Esophagus squamous epithelium (tissue), 5 donors: Measurements from ENCODE around the gene COX7A2L. TPM values are rescaled to one million over a fixed set of nuclear protein-coding genes. Genes with fewer than 3 reads are reported as not detected.

Experiments used
- DNase-seq: peaks from one replicate; lab custom pipeline; 2025; lab: John Stamatoyannopoulos, UW
- H3K27ac ChIP-seq, 4 donors: fragments of 200-600 bp; sonication (generic); one replicate each; pipeline ENCODE4 v1.5.1; 2016 to 2019; ENCODE audit warnings: mild to moderate bottlenecking in 1 of 4
- H3K27me3 ChIP-seq, 4 donors: fragments of 200-600 bp; sonication (generic); 1 replicate in 3 of 4; 2 replicates in 1 of 4; pipeline versions ENCODE4 v1.5.1 to v1.6.0; 2017 to 2021; ENCODE audit warnings: antibody characterized with exemption in 1 of 4
- H3K36me3 ChIP-seq, 3 donors: fragments of 200-600 bp; sonication (generic); one replicate each; pipeline ENCODE4 v1.5.1; 2016 to 2019
- H3K4me1 ChIP-seq, 3 donors: fragments of 200-600 bp; sonication (generic); one replicate each; pipeline ENCODE4 v1.5.1; 2017 to 2019
- H3K4me3 ChIP-seq, 4 donors: fragments of 200-600 bp; sonication (generic); 1 replicate in 3 of 4; 2 replicates in 1 of 4; pipeline ENCODE4 v1.5.1; 2016 to 2019; ENCODE audit warnings: mild to moderate bottlenecking in 2 of 4, moderate library complexity in 1 of 4
- H3K9me3 ChIP-seq, 3 donors: fragments of 200-600 bp; sonication (generic); one replicate each; pipeline ENCODE4 v1.5.1; 2016 to 2019
- POLR2A ChIP-seq, 4 donors: fragments of 450-650 bp; IDR thresholded peaks; one replicate each; pipeline ENCODE4 v1.6.1; 2017; ENCODE audit warnings: antibody characterized with exemption in 4 of 4, mild to moderate bottlenecking in 4 of 4, moderate library complexity in 3 of 4
- whole genome bisulfite sequencing, 2 donors: methylation state at CpG; one replicate each; pipeline ENCODE4 v1.1.5; 2018; 5-methylcytosine and 5-hydroxymethylcytosine counted together
- intact Hi-C: fragments of 100-400 bp; cut with DNase I; formaldehyde crosslinking; loops from one replicate; pipeline ENCODE4 v1.15.0; 2022
- total RNA-seq, 4 donors: library from RNA; depleted of rRNA; stranded (reverse); fragments of >200 nt; gene quantifications; one replicate each; pipeline ENCODE4 v1.1.0, GENCODE V29; 2016
- TF ChIP-seq, protein P1 (sequence below), 6 experiments: fragments of 450-650 bp in 4 of 6; fragments of 200-600 bp in 2 of 6; sonication (generic) in 2 of 6; IDR thresholded peaks; one replicate each; pipeline ENCODE4 v1.5.1; 2016 to 2019; ENCODE audit warnings: antibody characterized with exemption in 6 of 6, mild to moderate bottlenecking in 4 of 6, moderate library complexity in 4 of 6
- donor health status: DM: yes; HTN: yes; CAD: no.

The COX7A2L gene
- total RNA-seq, 4 donors from 2014 or later, result 51.3 to 152 (median 104) TPM

DNA sequence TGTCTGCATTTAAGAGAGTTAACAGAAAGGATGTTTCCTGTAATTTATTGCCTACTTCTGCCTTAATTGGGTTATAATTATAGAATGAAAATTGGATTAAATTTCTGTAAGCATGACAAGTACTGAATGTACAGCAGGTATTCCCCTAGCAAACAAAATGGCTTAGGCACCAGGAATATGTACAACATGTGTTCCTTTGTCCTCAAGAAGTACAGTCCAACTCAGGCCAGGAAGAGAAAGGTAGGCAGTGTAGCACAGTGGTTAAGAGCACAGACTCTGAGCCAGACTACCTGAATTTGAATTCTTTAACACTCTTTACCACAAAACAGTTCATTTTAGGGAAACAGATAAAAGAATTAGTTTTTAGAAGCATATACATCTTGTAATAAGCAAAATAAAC lies 43.1 kb downstream of the COX7A2L start:
- TF ChIP-seq, protein P1, sequence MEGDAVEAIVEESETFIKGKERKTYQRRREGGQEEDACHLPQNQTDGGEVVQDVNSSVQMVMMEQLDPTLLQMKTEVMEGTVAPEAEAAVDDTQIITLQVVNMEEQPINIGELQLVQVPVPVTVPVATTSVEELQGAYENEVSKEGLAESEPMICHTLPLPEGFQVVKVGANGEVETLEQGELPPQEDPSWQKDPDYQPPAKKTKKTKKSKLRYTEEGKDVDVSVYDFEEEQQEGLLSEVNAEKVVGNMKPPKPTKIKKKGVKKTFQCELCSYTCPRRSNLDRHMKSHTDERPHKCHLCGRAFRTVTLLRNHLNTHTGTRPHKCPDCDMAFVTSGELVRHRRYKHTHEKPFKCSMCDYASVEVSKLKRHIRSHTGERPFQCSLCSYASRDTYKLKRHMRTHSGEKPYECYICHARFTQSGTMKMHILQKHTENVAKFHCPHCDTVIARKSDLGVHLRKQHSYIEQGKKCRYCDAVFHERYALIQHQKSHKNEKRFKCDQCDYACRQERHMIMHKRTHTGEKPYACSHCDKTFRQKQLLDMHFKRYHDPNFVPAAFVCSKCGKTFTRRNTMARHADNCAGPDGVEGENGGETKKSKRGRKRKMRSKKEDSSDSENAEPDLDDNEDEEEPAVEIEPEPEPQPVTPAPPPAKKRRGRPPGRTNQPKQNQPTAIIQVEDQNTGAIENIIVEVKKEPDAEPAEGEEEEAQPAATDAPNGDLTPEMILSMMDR (IDR thresholded peaks at IDR 0.05), result no peak
- no peak for TF ChIP-seq POLR2A (IDR thresholded peaks at IDR 0.05)
- DNase-seq, result no peak
- intact Hi-C loops, result no loop called here
- no peaks in the 10 kb centered on the region for H3K27me3 ChIP-seq
- H3K27ac ChIP-seq, result no peak overlapping the region
- H3K4me3 ChIP-seq, result no peak overlapping the region
- H3K4me1 ChIP-seq, result no peaks in the 10 kb centered on the region
- H3K9me3 ChIP-seq, result no peaks in the 10 kb centered on the region
- peaks cover 0 to 51% (median 3%) of the 10 kb centered on the region in 3 donors for H3K36me3 ChIP-seq

- TF ChIP-seq, protein P1 (IDR thresholded peaks at IDR 0.05), result no peak
- no peak for TF ChIP-seq POLR2A (IDR thresholded peaks at IDR 0.05)
- intact Hi-C loops, result no loop called here
- Histone ChIP-seq H3K36me3 (peaks cover 0 to 51% (median 3%) of the 10 kb centered on the region in 3 donors), H3K9me3 (no peaks in the 10 kb centered on the region), H3K4me3 (no peak overlapping the region), H3K4me1 (peaks cover 0 to 2% (median 0%) of the 10 kb centered on the region in 3 donors), H3K27me3 (no peaks in the 10 kb centered on the region), H3K27ac (no peak overlapping the region)
- no peak for DNase-seq
- 78 to 92% methylated on average over 3 of the region's 3 CpGs for WGBS, 2 donors
Observed at GRCh38 chr2:42317486-42317885, 43.5 kb downstream of the COX7A2L start.

GRCh38 chr2:42316910-42317309 lies 44.1 kb downstream of the COX7A2L start:
- no peaks in the 10 kb centered on the region for H3K27me3 ChIP-seq
- intact Hi-C loops, result no loop called here
- TF ChIP-seq, protein P1 (IDR thresholded peaks at IDR 0.05), result no peak
- TF ChIP-seq POLR2A (IDR thresholded peaks at IDR 0.05), result no peak
- no peaks in the 10 kb centered on the region for H3K9me3 ChIP-seq
- peaks cover 0 to 8% (median 0%) of the 10 kb centered on the region in 3 donors for H3K4me1 ChIP-seq
- no peak overlapping the region for H3K27ac ChIP-seq
- peaks cover 0 to 51% (median 3%) of the 10 kb centered on the region in 3 donors for H3K36me3 ChIP-seq
- 83 to 96% methylated on average over 3 of the region's 3 CpGs for WGBS, 2 donors
- H3K4me3 ChIP-seq, result no peak overlapping the region
- DNase-seq, result no peak

DNA sequence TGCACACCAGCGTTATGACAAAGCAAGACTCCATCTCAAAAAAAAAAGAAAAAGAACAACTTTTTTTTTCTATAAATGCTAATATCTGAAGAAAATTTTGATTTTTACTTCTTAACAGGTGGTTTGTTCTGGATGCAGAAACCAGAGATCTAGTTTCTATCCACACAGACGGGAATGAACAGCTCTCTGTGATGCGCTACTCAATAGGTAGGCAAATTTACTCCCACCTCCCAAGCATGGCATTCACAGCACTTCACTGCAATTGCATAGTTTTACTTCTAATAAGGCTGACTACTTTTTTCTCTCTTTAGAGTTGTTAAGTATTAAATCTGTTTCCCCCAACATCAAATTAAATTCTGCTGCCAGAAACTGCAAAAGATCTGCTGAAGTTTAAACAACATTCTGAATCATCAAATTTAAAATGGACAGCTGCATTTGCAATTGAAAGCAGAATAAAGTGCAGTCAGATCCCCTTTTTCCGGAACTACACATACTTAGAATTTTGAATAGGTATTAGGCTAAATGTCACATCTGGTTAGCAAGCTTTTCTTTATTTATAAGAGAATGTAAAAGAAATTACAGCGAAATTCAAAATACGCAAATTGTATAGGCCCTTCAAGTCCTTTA lies 45.1 kb downstream of the COX7A2L start:
- DNase-seq, result no peak
- H3K4me3 ChIP-seq, result no peak overlapping the region
- 91 to 95% methylated on average over 6 of the region's 6 CpGs for WGBS, 2 donors
- TF ChIP-seq, protein P1 (IDR thresholded peaks at IDR 0.05), result no peak
- no peak for TF ChIP-seq POLR2A (IDR thresholded peaks at IDR 0.05)
- intact Hi-C loops, result no loop called here
- peaks cover 0 to 9% (median 0%) of the 10 kb centered on the region in 3 donors for H3K4me1 ChIP-seq
- H3K9me3 ChIP-seq, result no peaks in the 10 kb centered on the region
- H3K36me3 ChIP-seq, result peaks cover 0 to 46% (median 3%) of the 10 kb centered on the region in 3 donors
- no peak overlapping the region for H3K27ac ChIP-seq
- H3K27me3 ChIP-seq, result no peaks in the 10 kb centered on the region

DNA sequence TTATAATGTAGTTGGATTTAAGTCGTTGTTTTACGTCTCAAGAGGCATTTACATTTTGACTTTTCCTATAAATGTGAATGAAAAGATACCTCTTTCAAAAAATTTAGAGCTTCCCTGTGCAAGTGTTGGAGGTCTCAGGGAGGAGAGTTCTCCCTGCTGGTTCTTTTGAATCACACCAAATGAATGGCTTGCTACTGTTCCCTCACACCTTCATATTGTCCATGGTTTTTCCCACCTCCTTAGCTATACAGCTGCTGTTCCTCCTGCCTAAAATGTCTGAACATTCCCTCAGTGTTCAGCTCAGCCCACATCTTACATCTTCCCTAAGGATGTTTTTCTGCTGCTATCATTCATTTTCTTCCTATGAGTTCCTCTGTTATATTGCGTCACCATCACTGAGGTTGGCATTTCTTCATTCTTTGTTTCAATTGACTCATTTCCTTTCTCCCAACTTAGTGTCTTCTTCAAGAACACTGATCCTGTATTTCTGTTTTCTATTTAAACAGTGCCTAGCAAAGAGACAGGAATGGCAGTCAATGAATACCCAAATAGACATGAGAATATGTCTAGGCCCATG lies 46.0 kb downstream of the COX7A2L start:
- Histone ChIP-seq H3K27me3 (no peaks in the 10 kb centered on the region), H3K4me3 (no peak overlapping the region), H3K9me3 (no peaks in the 10 kb centered on the region), H3K27ac (no peak overlapping the region), H3K4me1 (peaks cover 0 to 9% (median 0%) of the 10 kb centered on the region in 3 donors), H3K36me3 (peaks cover 0 to 44% (median 3%) of the 10 kb centered on the region in 3 donors)
- WGBS, 2 donors, result 82 to 95% methylated on average over 3 of the region's 3 CpGs
- no peak for TF ChIP-seq POLR2A (IDR thresholded peaks at IDR 0.05)
- TF ChIP-seq, protein P1 (IDR thresholded peaks at IDR 0.05), result no peak
- no peak for DNase-seq
- intact Hi-C loops, result no loop called here
